Mononuclear cell (primary cell): ENCODE measurements around the gene RBM33. TPM values are rescaled to one million over a fixed set of nuclear protein-coding genes. Genes with fewer than 3 reads are reported as not detected.

Source experiments
- H3K27me3 ChIP-seq: 2 replicates; pipeline ENCODE4 v1.6.0; 2011; ENCODE audit warnings: low read length, control low read depth; ENCODE audit not compliant: insufficient read depth
- H3K4me1 ChIP-seq: 2 replicates; pipeline ENCODE4 v1.5.1; 2011; ENCODE audit warnings: mild to moderate bottlenecking, low read length, control low read depth; ENCODE audit not compliant: insufficient read depth
- H3K4me3 ChIP-seq: 2 replicates; pipeline ENCODE4 v1.5.1; 2011; ENCODE audit warnings: mild to moderate bottlenecking, low read length, moderate library complexity
- H3K9me3 ChIP-seq: 2 replicates; pipeline ENCODE4 v1.5.1; 2011; ENCODE audit warnings: low read depth, mild to moderate bottlenecking, control low read depth, low read length
- total RNA-seq: library from RNA; depleted of rRNA; stranded (reverse); fragments of >200 nt; gene quantifications from one replicate; pipeline ENCODE4 v1.2.3, GENCODE V29; 2012

The RBM33 gene
- total RNA-seq, 1 donor: 100 TPM

GRCh38 chr7:155618708-155619633 is 25.5 kb upstream of the RBM33 start:
- no peaks in the 10 kb centered on the region for H3K27me3 ChIP-seq
- no peaks in the 10 kb centered on the region for H3K4me1 ChIP-seq
- no peak overlapping the region for H3K4me3 ChIP-seq
- H3K9me3 ChIP-seq: no peaks in the 10 kb centered on the region

GRCh38 chr7:155619634-155620271 is 24.7 kb upstream of the RBM33 start:
- Histone ChIP-seq H3K9me3 (no peaks in the 10 kb centered on the region), H3K4me1 (no peaks in the 10 kb centered on the region), H3K4me3 (no peak overlapping the region), H3K27me3 (no peaks in the 10 kb centered on the region)

- Histone ChIP-seq H3K4me1 (no peaks in the 10 kb centered on the region), H3K27me3 (no peaks in the 10 kb centered on the region), H3K9me3 (no peaks in the 10 kb centered on the region), H3K4me3 (no peak overlapping the region)
Observed at GRCh38 chr7:155620497-155620896, 24.0 kb upstream of the RBM33 start.

GRCh38 chr7:155621418-155621980 is 23.0 kb upstream of the RBM33 start:
- Histone ChIP-seq H3K4me3 (no peak overlapping the region), H3K9me3 (no peaks in the 10 kb centered on the region), H3K27me3 (no peaks in the 10 kb centered on the region), H3K4me1 (no peaks in the 10 kb centered on the region)

- no peaks in the 10 kb centered on the region for H3K4me1 ChIP-seq
- H3K27me3 ChIP-seq: no peaks in the 10 kb centered on the region
- no peak overlapping the region for H3K4me3 ChIP-seq
- peaks cover 9% of the 10 kb centered on the region for H3K9me3 ChIP-seq
Observed at GRCh38 chr7:155624412-155624811, 20.0 kb upstream of the RBM33 start.

GRCh38 chr7:155625557-155625956 is 18.9 kb upstream of the RBM33 start:
- no peaks in the 10 kb centered on the region for H3K27me3 ChIP-seq
- peaks cover 16% of the 10 kb centered on the region for H3K9me3 ChIP-seq
- H3K4me1 ChIP-seq: no peaks in the 10 kb centered on the region
- H3K4me3 ChIP-seq: no peak overlapping the region

- Histone ChIP-seq H3K9me3 (peaks cover 16% of the 10 kb centered on the region), H3K4me1 (no peaks in the 10 kb centered on the region), H3K27me3 (no peaks in the 10 kb centered on the region), H3K4me3 (no peak overlapping the region)
Observed at GRCh38 chr7:155629171-155629570, 15.3 kb upstream of the RBM33 start.

GRCh38 chr7:155631155-155631554 is 13.3 kb upstream of the RBM33 start:
- Histone ChIP-seq H3K27me3 (no peaks in the 10 kb centered on the region), H3K4me1 (no peaks in the 10 kb centered on the region), H3K9me3 (peaks cover 21% of the 10 kb centered on the region), H3K4me3 (no peak overlapping the region)

- Histone ChIP-seq H3K27me3 (no peaks in the 10 kb centered on the region), H3K4me1 (no peaks in the 10 kb centered on the region)
Observed at GRCh38 chr7:155635817-155636216, 8.6 kb upstream of the RBM33 start.

GRCh38 chr7:155637155-155637554 is 7.3 kb upstream of the RBM33 start:
- Histone ChIP-seq H3K4me1 (no peaks in the 10 kb centered on the region), H3K27me3 (no peaks in the 10 kb centered on the region), H3K9me3 (peaks cover 24% of the 10 kb centered on the region), H3K4me3 (no peak overlapping the region)

More at GRCh38 chr7:155635817-155636216, 8.6 kb upstream of the RBM33 start:
- H3K4me3 ChIP-seq: no peak overlapping the region
- H3K9me3 ChIP-seq: peaks cover 24% of the 10 kb centered on the region

- Histone ChIP-seq H3K4me1 (peaks cover 2% of the 10 kb centered on the region), H3K9me3 (peaks cover 24% of the 10 kb centered on the region), H3K4me3 (no peak overlapping the region), H3K27me3 (no peaks in the 10 kb centered on the region)
Observed at GRCh38 chr7:155638366-155638765, 6.1 kb upstream of the RBM33 start.

GRCh38 chr7:155639958-155640520 is 4.4 kb upstream of the RBM33 start:
- no peaks in the 10 kb centered on the region for H3K27me3 ChIP-seq
- no peak overlapping the region for H3K4me3 ChIP-seq
- peaks cover 6% of the 10 kb centered on the region for H3K4me1 ChIP-seq
- H3K9me3 ChIP-seq: peaks cover 24% of the 10 kb centered on the region

- Histone ChIP-seq H3K4me1 (peaks cover 7% of the 10 kb centered on the region), H3K27me3 (no peaks in the 10 kb centered on the region), H3K4me3 (no peak overlapping the region), H3K9me3 (peaks cover 24% of the 10 kb centered on the region)
Observed at GRCh38 chr7:155640629-155641028, 3.8 kb upstream of the RBM33 start.

- peaks cover 15% of the 10 kb centered on the region for H3K4me1 ChIP-seq
- no peaks in the 10 kb centered on the region for H3K27me3 ChIP-seq
- H3K9me3 ChIP-seq: peaks cover 7% of the 10 kb centered on the region
- peak overlapping the region; percentile 88 for H3K4me3 ChIP-seq
Observed at GRCh38 chr7:155643804-155644177, 670 bp upstream of the RBM33 start.

- peak overlapping the region; percentile 88 for H3K4me3 ChIP-seq
- H3K4me1 ChIP-seq: peaks cover 20% of the 10 kb centered on the region
- no peaks in the 10 kb centered on the region for H3K27me3 ChIP-seq
- H3K9me3 ChIP-seq: peaks cover 12% of the 10 kb centered on the region
Observed at GRCh38 chr7:155644971-155645509, 579 bp downstream of the RBM33 start.
